ENCODE data around the gene BDH2.

The BDH2 gene

GRCh38 chr4:103085555-103086196, 14.0 kb downstream of the BDH2 start:
- no peak for DNase-seq (ENCODE audit: low read depth)

GRCh38 chr4:103079621-103080020, 20.0 kb downstream of the BDH2 start:
- no peak for DNase-seq (ENCODE audit: low read depth)

- no peak for DNase-seq (ENCODE audit: low read depth)
Observed at GRCh38 chr4:103076747-103077347, 22.8 kb downstream of the BDH2 start, which contains the start of gene SLC9B2. Gene SLC9B2, minus strand, starts transcription at chr4:103076761. Its CDS starts 9,211 bp downstream, at chr4:103067550.

- DNase-seq (ENCODE audit: low read depth) = peak; percentile 27
Observed at GRCh38 chr4:103075894-103076746, 23.5 kb downstream of the BDH2 start.

DNA sequence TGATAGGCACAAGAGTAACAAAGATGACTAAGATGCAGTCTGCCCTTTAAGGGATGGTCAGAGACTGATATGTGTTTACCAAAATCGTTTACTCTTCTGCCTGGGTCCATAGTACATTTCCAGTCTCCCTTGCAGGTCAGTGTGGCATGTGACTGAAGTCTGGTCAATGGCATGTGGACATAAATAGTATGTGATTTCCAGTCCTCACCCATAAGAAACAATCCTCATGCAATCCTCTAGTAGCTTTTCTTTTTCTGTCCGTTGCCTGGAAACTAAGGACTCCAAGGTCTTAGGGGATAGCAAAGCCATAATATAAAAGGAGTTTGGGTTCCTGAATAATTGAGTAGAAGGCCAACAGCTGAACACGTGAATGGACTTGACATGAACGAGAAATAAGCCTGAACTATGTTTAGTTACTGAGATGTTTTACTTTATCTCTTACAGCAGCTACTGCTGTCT, 24.2 kb downstream of the BDH2 start:
- DNase-seq (ENCODE audit: low read depth) = no peak

DNA sequence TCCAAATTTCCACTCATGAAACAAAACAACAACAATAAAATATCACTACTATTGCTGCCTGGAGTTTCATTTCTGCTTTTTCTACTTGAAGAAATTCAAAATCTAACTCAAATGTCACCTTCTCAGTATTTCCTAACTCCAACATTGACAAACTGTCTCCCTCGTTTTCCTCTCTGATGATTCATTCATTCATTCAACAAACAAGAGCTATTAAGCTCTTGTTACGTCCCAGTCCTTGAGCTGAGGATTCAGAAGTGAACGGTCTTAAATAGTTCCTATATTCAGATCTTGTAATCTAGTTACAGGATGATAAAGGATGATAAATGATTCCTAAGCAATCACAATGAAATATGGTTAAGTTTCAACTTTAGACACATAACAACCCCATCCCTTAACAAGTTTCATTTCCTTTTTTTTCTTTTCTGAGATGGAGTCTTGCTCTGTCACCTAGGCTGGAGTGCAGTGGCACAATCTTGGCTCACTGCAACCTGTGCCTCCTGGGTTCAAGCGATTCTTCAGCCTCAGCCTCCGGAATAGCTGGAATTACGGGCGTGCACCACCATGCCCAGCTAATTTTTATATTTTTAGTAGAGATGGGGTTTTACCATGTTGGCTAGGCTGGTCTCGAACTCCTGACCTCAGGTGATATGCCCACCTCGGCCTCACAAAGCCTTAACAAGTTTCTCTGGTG, 24.7 kb downstream of the BDH2 start:
- DNase-seq (ENCODE audit: low read depth) = no peak

- DNase-seq (ENCODE audit: low read depth) = no peak
Observed at GRCh38 chr4:103073792-103074438, 25.7 kb downstream of the BDH2 start.

GRCh38 chr4:103067841-103068547, 31.6 kb downstream of the BDH2 start:
- DNase-seq (ENCODE audit: low read depth) = no peak

DNA sequence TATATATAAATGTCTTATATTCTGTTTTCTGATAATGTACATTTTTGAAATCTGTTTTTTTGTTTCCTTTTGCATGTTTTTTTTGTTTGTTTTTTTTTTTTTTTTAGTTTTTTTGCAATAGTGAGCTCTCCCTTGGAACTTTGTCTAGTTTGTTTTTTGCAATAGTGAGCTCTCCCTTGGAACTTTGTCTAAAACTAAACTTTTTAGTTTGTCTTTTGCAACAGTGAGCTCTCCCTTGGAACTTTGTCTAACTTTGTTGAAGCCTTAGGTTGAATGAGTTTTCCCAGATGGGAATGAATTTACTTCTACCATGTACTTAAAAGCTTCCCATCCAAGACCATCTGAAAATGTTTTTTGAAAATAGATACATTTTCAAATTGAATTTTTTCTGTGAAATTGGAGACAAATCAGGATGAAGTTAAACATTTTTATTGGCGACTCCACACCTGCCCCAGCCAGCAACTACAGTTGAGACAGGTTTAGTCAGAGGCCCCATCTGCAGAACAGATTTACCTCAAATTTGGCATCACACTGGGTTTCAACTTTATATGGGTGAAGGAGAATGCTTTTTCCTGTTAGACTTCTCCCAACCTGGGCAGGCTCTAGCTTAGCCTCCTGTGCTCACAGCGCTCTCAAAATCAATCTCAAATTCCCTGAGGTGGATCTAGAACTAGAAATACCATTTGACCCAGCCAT, 39.0 kb downstream of the BDH2 start:
- no peak for DNase-seq (ENCODE audit: low read depth)

GRCh38 chr4:103054030-103054429, 45.6 kb downstream of the BDH2 start:
- DNase-seq (ENCODE audit: low read depth) = no peak

DNA sequence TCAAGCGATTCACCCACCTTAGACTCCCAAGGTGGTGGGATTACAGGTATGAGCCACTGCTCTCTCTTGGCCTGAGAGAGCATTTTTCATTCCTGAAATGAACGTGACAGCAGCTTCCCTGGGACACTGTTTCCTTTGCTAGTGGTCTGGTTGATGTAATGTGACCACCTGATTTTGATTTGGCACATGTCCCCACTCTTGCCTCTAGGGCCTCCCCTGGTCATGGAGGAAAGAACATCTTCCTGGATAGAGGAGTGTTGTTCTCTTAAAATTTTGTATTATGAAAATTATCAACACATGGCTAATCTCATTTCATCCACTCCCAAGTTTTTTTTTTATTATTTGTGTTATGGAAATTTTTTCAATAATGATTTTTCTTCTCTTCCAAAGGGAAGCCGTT, 46.9 kb downstream of the BDH2 start:
- DNase-seq (ENCODE audit: low read depth) = no peak

GRCh38 chr4:103052145-103052544, 47.5 kb downstream of the BDH2 start:
- DNase-seq (ENCODE audit: low read depth) = no peak

DNA sequence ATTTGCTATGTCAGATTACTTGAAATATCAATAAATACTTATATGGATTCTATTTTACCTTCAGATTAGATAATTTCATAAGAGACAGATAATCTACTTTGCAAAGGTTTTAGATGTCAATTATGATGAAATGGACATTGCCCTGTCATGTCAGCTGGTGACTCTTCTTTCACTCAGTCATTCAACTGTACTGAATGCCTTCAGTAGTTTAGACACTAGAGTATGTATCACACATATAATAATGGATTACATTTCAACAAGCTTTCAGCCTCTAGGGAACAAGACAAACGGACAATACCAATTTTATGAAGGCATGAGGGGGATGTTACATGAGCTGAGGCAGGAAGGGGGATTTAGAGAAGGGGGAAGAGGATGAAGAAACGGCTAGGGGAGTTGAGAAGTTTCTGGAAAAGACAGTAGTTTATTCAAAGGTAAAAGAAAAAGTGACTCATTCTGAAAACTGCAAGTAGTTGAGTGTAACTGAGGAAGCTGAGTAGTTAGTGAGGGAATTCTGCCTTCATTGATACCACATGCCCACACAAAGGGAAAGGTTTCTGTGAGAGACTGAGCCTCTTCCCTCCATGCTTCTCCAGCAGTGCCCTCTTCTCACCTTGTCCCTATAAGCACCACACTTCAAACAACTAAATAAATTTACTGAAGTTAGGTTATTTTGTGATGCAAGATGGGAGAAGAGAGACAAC, 48.7 kb downstream of the BDH2 start:
- DNase-seq (ENCODE audit: low read depth) = no peak

- peak; percentile 1 for DNase-seq (ENCODE audit: low read depth)
Observed at GRCh38 chr4:103046416-103047290, 53.0 kb downstream of the BDH2 start.

DNA sequence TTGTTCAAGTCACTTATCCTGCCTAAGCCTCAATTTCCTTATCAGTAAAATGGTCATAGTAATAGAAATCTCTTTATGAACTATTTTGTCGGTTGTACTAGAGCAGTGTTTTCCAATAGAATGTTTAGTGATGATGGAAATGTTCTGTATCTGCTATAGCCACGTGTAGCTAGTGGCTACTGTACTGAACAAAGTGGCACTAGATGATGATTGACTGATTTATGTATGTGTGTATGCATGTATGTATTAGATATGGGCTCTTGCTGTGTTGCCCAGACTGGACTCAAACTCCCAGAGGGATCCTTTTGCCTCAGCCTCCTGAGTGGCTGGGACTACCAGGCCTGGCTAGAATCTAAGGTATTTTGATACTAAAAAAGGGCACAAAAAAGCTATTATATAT, 55.5 kb downstream of the BDH2 start:
- DNase-seq (ENCODE audit: low read depth) = no peak

DNA sequence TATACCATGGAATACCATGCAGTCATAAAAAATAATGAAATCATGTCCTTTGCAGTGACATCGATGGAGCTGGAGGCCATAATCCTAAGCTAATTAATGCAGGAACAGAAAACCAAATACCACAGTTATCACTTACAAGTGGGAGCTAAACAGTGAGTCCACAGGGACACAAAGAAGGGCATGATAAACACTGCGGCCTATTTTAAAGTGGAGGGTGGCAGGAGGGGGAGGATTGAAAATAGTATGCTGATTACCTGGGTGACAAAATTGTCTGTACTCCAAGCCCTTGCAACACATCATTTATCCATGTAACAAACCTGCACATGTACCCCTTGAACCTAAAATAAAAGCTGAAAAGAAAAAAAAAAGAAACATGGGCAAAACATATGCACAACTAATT, 63.5 kb downstream of the BDH2 start:
- no peak for DNase-seq (ENCODE audit: low read depth)

- no peak for DNase-seq (ENCODE audit: low read depth)
Observed at GRCh38 chr4:103032574-103032973, 67.1 kb downstream of the BDH2 start.

- DNase-seq (ENCODE audit: low read depth) = no peak
Observed at GRCh38 chr4:103030791-103031190, 68.8 kb downstream of the BDH2 start.

DNA sequence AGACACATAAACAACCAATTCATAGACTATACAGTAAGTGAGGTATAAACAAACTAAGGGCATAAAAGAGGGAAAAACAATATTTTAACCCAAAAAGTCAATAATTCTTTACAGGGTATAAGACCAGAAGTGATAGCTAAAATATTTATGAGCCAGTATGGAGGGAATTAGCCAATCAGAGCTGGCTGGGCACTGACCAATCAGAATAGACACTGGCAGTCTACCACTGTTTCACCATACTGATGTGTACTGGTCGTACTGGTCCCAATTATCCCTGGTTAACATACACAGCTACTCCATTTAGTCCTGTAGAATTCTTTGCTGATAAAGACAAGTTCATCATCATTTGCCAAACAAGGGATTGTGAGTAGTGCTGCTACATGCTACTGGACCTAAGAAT, 70.3 kb downstream of the BDH2 start:
- DNase-seq (ENCODE audit: low read depth) = no peak

All from stimulated activated CD8-positive, alpha-beta memory T cell treated with anti-CD3 and anti-CD28 coated beads, Interleukin-15, amount 100 ng/mL, for 1 hour (primary cell).